Ishikawa (cell line): ENCODE measurements around the gene ATP2C2.

Experiments
- CEBPB ChIP-seq: IDR thresholded peaks from 2 replicates; pipeline ENCODE4 v1.6.1; 2012
- EP300 ChIP-seq: IDR thresholded peaks from 2 replicates; pipeline ENCODE4 v1.6.1; 2012; ENCODE audit warnings: borderline replicate concordance
- NFIC ChIP-seq: IDR thresholded peaks from 2 replicates; pipeline ENCODE4 v1.6.1; 2012
- RAD21 ChIP-seq: IDR thresholded peaks from 2 replicates; pipeline ENCODE4 v1.6.1; 2012; ENCODE audit warnings: low read depth
- REST ChIP-seq: IDR thresholded peaks from 2 replicates; pipeline ENCODE4 v1.6.1; 2012; ENCODE audit warnings: low read depth, mild to moderate bottlenecking
- YY1 ChIP-seq: IDR thresholded peaks from 2 replicates; pipeline ENCODE4 v1.6.1; 2012; ENCODE audit warnings: low read depth

GRCh38 chr16:84450176-84450865, 82.0 kb downstream of the ATP2C2 start:
- TF ChIP-seq CEBPB = no peak
- TF ChIP-seq YY1 = no peak
- no peak for TF ChIP-seq EP300
- no peak for TF ChIP-seq NFIC
- no peak for TF ChIP-seq REST
- no peak for TF ChIP-seq RAD21
